Neural cell (in vitro differentiated cells): ENCODE results near the gene DAAM2.

Experiments
- POLR2AphosphoS5 ChIP-seq: IDR thresholded peaks from 2 replicates; pipeline ENCODE4 v1.6.1; 2012
- RAD21 ChIP-seq: fragments of 450-650 bp; conservative IDR thresholded peaks from 2 replicates; pipeline ENCODE4 v1.6.1; 2014; ENCODE audit warnings: antibody characterized with exemption, mild to moderate bottlenecking, moderate library complexity
- TF ChIP-seq, protein P1 (sequence below): fragments of 450-650 bp; IDR thresholded peaks from 2 replicates; pipeline ENCODE4 v1.5.1; 2014; ENCODE audit warnings: antibody characterized with exemption, mild to moderate bottlenecking, moderate library complexity; ENCODE audit not compliant: poor library complexity, severe bottlenecking

DNA sequence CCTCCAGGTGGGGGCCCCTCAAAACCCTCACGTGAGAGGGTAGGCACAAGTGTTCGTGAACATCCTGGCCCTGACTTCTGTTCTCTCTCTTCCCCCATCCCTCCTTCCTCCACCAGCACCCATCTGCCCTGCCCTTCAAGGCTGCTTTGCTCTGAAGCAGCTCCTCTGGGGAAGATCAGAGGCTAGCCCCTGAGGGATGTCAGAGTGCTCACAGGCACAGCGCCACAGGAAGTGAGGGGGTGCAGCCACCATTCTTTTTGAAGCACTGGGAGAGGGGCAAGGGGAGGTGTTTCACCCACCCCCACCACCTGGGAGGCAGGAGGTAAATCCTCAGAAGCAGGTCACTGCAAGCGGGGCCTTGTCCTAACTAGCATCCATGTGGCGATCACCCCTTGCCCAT is 130.6 kb downstream of the DAAM2 start:
- TF ChIP-seq POLR2AphosphoS5 (no peak), RAD21 (no peak)
- TF ChIP-seq, protein P1, sequence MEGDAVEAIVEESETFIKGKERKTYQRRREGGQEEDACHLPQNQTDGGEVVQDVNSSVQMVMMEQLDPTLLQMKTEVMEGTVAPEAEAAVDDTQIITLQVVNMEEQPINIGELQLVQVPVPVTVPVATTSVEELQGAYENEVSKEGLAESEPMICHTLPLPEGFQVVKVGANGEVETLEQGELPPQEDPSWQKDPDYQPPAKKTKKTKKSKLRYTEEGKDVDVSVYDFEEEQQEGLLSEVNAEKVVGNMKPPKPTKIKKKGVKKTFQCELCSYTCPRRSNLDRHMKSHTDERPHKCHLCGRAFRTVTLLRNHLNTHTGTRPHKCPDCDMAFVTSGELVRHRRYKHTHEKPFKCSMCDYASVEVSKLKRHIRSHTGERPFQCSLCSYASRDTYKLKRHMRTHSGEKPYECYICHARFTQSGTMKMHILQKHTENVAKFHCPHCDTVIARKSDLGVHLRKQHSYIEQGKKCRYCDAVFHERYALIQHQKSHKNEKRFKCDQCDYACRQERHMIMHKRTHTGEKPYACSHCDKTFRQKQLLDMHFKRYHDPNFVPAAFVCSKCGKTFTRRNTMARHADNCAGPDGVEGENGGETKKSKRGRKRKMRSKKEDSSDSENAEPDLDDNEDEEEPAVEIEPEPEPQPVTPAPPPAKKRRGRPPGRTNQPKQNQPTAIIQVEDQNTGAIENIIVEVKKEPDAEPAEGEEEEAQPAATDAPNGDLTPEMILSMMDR = no peak
